Erythroblast (primary cell): Measurements from ENCODE around the gene CELA2A.

ENCODE experiments used
- GATA1 ChIP-seq: IDR thresholded peaks from 2 replicates; pipeline ENCODE4 v1.6.1; 2011; ENCODE audit warnings: low read depth, mild to moderate bottlenecking, control low read depth, low read length, moderate library complexity
- POLR2A ChIP-seq: IDR thresholded peaks from 2 replicates; pipeline ENCODE4 v1.6.1; 2011; ENCODE audit warnings: mild to moderate bottlenecking, low read length

GRCh38 chr1:15513919-15514318 is 57.4 kb downstream of the CELA2A start:
- TF ChIP-seq POLR2A = no peak
- no peak for TF ChIP-seq GATA1
